Measurements from ENCODE around the gene SHQ1.
"Not testable (repeated sequence)": the region's sequence is repeated elsewhere in the genome, so short reads cannot be mapped to it uniquely, and the experiment has no call there.

SHQ1 gene

GRCh38 chr3:72748659-72749058 lies 99.6 kb downstream of the SHQ1 start:
- no peak for DNase-seq (ENCODE audit: low read depth in 3 of 3)

- no peak for DNase-seq (ENCODE audit: low read depth in 3 of 3)
Measured at GRCh38 chr3:72746430-72747411, 101.5 kb downstream of the SHQ1 start.

GRCh38 chr3:72745146-72745999 lies 102.9 kb downstream of the SHQ1 start:
- DNase-seq (ENCODE audit: low read depth in 3 of 3), result no peak

- no peak for DNase-seq (ENCODE audit: low read depth in 3 of 3)
Measured at GRCh38 chr3:72744330-72744729, 103.9 kb downstream of the SHQ1 start.

- DNase-seq (ENCODE audit: low read depth in 3 of 3), result no peak
Measured at GRCh38 chr3:72739531-72740466, 108.4 kb downstream of the SHQ1 start.

GRCh38 chr3:72738752-72739530 lies 109.3 kb downstream of the SHQ1 start:
- DNase-seq (ENCODE audit: low read depth in 3 of 3), result peak; percentile 34 to 57 (median 56)

- DNase-seq (ENCODE audit: low read depth in 3 of 3), result not testable (repeated sequence)
Measured at GRCh38 chr3:72735072-72735471, 113.2 kb downstream of the SHQ1 start.

- no peak for DNase-seq (ENCODE audit: low read depth in 3 of 3)
Measured at GRCh38 chr3:72733676-72734075, 114.6 kb downstream of the SHQ1 start.

GRCh38 chr3:72732666-72733345 lies 115.4 kb downstream of the SHQ1 start:
- not testable (repeated sequence) for DNase-seq (ENCODE audit: low read depth in 3 of 3)

GRCh38 chr3:72728958-72729467 lies 119.2 kb downstream of the SHQ1 start:
- DNase-seq (ENCODE audit: low read depth in 3 of 3), result no peak

- DNase-seq (ENCODE audit: low read depth in 3 of 3), result no peak
Measured at GRCh38 chr3:72728329-72728889, 119.8 kb downstream of the SHQ1 start.

GRCh38 chr3:72727726-72728125 lies 120.5 kb downstream of the SHQ1 start:
- no peak for DNase-seq (ENCODE audit: low read depth in 3 of 3)

- DNase-seq (ENCODE audit: low read depth in 3 of 3), result no peak
Measured at GRCh38 chr3:72727172-72727571, 121.1 kb downstream of the SHQ1 start.

GRCh38 chr3:72725229-72725628 lies 123.0 kb downstream of the SHQ1 start:
- DNase-seq (ENCODE audit: low read depth in 3 of 3), result no peak

GRCh38 chr3:72724070-72724469 lies 124.2 kb downstream of the SHQ1 start:
- DNase-seq (ENCODE audit: low read depth in 3 of 3), result no peak

GRCh38 chr3:72722930-72723726 lies 125.1 kb downstream of the SHQ1 start:
- no peak for DNase-seq (ENCODE audit: low read depth in 3 of 3)

GRCh38 chr3:72721683-72722381 lies 126.4 kb downstream of the SHQ1 start:
- DNase-seq (ENCODE audit: low read depth in 3 of 3), result no peak

GRCh38 chr3:72720566-72720965 lies 127.7 kb downstream of the SHQ1 start:
- DNase-seq (ENCODE audit: low read depth in 3 of 3), result no peak
